AG08396 (cell line): ENCODE results near the gene AKAP10.
"Not testable (repeated sequence)": the region's sequence is repeated elsewhere in the genome, so short reads cannot be mapped to it uniquely, and the experiment has no call there.

Source experiments
- DNase-seq: peaks from one replicate; pipeline ENCODE4 v3.0.0; 2012; ENCODE audit warnings: low spot score, mixed read lengths

AKAP10 gene

DNA sequence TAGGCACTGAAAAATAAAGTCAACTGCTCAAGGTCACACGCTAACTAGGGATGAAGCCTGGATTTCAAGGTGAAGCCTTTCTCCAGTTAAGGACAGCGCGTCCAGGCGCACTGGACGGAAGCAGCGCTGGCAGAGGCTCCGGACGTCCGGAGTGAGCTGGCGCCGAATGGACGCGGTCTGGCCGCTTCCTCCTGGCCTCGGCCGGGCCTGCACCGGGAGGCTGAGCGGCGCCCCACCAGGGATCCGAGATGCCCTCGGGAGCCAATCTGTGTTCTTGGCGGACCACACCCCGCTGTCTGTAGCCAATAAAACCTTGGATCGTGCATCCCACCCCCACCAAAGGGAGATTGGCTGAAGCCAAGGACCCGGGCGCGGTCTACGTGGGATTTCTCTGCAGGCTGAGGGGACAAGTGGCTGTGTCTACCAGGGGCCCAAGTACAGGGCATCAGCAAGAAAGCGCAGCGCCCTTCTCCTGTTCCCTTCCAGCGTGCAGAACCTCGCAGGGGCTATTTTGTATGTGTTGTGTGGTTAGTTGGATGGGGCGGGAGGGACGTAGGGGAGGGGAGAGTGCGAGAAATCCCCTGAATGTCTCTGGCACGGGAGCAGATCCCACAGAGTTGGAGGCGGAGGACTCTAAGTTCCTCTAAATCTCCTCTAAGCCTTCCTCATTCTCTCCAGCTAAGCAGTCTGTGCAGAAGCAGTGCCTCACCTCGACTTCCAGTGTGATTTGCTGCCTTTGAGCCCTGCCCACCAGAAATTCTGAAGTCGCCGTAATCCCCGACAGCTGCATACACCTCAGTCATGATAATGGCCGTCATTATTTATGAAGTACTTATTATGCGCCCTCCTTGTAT is 2.5 kb upstream of the AKAP10 start:
- no peak for DNase-seq

DNA sequence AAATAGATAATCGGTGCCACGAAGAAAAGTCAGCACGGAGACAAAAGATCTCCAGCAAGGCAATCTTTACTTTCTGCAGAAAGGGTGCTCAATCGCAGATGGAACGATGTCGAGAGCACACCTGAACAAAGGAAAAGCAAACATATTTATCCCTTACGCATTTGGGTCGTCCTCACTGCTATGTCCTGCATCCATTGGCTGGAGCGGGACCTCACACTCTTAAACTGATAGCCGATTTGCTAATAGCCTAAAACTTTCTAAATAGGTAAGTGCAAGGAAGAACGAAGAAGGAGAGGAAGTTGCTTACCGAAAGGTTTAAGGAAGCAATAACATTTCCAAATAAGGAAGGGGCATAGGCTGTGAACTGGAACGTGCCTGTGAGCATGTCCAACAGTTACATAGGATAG is 1.2 kb upstream of the AKAP10 start:
- DNase-seq, result no peak

DNA sequence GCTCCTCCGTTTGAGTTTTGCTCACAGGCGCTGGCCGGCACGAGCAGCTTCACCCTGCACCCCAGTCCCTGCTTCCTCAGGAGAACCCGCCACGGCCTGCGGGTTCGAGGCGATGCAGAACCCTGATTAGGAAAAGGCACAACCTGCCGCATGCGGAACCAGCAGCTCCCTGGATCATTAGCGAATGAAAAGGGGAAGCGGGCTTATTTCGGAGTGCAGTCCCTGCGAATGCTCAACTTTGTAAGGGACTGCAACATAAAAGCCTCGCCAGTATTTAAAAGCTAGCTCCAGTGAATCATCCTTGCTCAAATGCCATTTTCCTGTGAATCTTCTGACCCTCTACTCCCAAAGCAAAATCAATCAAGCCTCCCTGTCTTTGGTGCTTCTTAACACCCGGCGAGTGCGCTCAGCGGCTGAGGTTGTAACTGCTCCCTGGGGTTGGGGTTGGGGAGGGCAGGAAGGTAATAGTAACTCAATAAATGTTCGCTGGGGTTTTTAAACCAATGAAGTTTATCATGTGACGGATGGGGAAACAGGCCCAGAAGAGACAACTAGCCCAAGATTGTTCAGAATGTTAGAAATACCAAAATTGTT is 678 bp upstream of the AKAP10 start:
- DNase-seq, result no peak

DNA sequence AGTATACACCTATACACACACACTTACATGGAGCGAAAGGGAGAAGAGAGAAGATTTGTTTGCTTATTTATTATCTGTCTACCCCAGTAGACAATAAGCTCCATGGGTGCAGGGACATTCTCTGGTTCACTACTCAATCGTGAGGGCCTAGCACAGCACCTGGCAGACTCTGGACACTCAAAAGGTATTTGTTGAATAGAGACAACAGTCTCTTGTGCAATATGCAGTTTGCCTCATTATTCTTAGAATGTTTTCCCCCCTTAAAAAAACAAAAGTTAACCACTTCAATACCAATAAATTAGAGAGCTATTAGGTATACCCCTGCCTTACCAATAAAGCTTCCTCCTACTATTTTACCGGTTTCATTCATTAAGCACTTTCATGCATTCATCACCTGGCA is 2.0 kb downstream of the AKAP10 start:
- DNase-seq, result no peak

DNA sequence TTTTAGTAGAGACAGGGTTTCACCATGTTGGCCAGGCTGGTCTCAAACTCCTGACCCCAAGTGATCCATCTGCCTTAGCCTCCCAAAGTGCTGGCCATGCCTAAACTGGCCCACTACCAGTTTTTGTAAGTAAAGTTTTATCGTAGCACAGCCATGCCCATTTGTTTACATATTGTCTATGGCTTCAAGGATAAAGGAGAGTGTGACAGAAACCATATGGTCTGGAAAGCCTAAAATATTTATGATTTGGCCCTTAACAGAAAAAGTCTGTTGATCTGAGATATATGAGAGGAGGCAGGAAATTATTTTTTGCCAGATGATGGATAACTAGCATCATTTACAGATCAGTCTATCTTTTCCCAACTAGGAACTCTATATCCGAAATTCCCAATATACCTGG is 4.5 kb downstream of the AKAP10 start:
- no peak for DNase-seq

DNA sequence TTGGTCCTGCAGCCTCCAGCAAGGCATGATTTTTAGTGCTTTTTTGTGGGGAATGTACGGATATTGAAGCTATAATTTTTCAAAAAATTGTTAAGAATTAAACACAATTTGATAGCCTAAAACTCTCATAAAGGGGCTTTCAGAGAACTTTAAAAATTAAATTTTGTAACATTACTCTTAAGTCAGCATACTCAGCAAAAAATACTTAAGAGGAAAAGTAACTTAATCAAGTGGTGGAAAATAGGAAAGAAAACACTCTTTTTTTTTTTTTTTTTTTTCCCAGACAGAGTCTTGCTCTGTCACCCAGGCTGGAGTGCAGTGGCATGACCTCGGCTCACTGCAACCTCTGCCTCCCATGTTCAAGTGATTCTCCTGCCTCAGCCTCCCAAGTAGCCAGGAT is 14.7 kb downstream of the AKAP10 start:
- not testable (repeated sequence) for DNase-seq

DNA sequence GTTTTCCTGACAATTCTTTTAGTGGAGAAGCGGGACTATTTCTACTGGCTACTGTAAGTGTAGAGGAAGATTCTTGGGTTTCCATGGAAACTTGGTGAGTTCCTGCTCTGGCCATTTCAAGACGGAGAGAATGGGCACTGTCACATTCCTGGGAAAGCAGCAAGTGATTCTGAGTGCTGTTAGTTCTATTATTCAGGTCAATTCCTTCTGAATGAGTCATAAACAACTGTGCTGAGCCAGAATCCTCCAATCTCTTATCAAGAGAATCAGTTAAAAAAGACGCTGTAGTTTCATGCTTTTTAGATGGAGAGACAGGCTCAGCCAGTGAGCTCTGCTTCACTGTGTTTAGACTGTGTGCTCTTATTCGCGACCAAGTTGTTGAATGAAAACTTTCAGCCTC is 19.6 kb downstream of the AKAP10 start:
- peak; percentile 83 for DNase-seq

DNA sequence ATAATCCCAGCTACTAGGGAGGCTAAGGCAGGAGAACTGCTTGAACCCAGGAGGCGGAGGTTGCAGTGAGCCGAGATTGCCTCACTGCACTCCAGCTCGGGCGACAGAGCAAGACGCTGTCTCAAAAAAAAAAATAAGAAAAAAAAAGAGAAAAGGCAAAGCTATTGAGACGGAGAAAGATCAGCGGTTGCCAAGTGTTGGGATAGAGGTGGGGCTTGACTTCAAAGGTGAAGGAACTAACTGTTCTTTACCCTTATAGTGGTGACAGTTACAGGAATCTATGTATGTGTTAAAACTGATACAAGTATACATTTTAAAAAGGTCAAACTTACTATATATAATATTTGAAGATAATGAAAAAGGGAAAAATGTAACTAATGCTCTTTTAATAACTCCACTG is 22.5 kb downstream of the AKAP10 start:
- DNase-seq, result no peak

DNA sequence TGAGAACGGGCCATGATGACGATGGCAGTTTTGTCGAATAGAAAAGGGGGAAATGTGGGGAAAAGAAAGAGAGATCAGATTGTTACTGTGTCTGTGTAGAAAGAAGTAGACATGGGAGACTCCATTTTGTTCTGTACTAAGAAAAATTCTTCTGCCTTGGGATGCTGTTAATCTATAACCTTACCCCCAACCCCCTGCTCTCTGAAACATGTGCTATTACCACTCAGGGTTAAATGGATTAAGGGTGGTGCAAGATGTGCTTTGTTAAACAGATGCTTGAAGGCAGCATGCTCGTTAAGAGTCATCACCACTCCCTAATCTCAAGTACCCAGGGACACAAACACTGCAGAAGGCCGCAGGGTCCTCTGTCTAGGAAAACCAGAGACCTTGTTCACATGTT is 26.2 kb downstream of the AKAP10 start:
- DNase-seq, result not testable (repeated sequence)

DNA sequence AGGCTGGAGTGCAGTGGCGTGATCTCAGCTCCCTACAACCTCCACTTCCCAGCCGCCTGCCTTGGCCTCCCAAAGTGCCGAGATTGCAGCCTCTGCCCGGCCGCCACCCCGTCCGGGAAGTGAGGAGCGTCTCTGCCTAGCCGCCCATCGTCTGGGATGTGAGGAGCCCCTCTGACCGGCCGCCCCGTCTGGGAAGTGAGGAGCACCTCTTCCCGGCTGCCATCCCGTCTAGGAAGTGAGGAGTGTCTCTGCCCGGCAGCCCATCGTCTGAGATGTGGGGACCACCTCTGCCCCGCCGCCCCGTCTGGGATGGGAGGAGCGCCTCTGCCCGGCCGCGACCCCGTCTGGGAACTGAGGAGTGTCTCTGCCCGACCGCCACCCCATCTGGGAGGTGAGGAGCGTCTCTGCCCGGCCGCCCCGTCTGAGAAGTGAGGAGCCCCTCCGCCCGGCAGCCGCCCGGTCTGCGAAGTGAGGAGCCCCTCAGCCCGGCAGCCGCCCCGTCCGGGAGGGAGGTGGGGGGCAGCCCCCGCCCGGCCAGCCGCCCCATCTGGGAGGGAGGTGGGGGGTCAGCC is 26.9 kb downstream of the AKAP10 start:
- not testable (repeated sequence) for DNase-seq

DNA sequence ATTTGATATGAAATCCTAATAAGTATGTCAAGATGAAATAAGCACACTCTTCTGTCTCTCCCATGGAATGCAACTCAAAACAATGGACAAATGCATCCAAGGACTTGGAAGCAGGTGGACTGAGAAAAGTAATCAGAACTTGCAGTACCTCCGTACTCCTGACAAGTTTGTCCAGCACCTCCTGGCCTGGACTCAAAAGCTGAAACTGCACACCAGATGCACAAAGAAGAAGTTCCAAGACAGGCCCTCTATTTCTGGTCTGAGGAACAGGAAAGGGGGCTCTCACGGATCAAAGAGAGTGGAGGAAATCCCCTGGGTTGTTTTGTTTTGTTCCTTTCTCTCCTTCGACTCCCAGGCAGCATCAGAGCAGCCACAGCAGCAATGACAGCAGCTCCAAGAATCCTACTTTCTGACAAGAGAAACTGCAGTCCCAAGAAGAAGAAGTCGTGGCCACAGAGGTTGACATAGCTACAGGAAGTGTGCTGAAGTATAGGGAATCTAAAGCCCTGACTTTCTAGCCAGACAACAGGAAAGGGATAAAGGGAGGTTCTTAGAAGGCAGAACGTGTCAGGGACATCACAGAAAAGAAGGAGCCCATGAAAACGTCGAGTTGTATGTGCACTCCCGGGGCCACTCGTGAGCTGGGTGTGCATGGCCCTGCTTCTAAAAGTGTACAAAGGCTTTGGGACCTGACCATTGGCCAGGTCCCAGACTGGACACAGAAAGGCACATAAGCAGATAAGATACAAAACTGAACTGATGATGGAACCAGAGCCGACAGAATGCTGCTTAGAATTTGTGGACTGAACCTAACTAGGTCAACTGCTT is 29.3 kb downstream of the AKAP10 start:
- DNase-seq, result no peak

DNA sequence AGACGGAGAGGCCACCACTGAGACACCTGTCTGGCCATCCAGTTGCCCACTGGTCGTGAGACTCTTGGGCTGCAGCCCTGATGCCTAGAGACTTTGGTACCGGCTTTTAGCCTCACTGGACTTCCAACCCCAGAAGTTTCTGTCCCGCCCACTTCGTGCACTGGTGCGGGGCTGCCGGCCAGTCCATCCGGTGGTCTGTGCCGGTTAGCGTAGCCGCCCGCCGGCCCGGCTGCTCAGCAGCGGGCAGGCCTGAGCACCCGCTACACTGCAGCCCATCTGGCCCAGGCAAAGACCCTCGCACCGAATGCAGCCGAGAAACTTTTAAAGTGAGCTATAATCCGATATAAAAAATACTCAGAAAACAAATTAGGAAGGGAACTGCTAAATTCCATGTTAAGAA is 30.7 kb downstream of the AKAP10 start:
- DNase-seq, result no peak

DNA sequence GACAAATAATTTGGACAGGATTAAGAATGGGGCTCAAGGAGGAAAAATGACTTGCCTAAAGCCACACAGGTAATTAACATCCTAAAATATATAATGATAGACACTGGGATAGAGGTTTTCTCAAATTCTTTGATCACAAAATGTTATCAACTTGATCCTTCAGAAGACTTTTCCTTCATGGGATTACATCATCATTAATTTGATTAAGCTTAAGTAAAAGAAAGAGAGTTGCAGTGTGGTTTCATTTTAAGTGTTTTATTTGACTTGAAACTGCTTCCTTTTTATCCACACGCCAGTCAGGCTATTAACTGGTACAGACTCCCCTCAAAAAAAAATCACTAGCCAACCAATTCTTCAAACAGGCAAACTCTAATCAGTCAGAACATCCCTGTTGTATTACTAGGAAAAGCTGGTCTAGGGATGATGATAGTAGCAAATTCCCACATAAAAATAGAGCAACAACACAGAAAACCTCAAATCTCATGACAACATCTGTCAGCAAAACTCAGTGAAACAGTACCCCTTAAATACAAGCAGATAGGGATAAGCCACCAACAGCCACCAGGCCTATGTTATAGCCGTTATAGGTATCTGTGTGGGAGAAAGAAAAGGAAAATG is 32.5 kb downstream of the AKAP10 start:
- no peak for DNase-seq

DNA sequence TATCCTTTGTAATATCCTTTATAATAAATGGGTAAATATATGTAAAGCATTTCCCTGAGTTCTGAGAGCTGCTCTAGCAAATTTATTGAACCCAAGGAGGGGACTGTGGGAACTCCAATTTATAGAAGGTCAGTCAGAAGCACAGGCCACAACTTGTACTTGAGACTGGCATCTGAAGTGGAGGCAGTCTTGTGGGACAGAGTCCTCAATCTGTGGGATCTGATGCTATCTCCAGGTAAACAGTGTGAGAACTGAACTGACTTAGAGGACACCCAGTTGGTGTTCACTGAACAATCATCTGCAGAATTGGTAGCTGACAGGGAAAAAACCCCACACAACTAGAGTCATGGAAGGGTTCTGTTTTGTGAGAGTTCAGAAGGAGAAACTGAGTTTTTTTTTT is 34.0 kb downstream of the AKAP10 start:
- no peak for DNase-seq

DNA sequence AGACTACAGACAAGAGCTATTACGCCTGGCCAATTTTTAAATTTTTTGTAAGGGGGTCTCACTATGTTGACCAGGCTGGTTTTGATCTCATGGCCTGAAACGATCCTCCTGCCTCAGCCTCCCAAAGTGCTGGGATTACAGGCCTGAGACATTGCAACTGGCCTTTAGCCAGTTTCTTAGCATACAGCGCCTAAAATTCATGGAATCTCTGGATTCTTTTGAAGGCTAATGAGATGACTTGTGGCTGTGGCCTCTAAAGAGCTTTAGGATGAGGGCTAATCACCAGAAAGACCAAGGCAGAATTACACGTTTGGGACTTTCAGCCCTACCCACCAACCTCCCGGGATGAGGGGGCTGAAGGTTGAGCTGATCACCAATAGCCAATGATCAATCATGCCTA is 34.6 kb downstream of the AKAP10 start:
- DNase-seq, result no peak

DNA sequence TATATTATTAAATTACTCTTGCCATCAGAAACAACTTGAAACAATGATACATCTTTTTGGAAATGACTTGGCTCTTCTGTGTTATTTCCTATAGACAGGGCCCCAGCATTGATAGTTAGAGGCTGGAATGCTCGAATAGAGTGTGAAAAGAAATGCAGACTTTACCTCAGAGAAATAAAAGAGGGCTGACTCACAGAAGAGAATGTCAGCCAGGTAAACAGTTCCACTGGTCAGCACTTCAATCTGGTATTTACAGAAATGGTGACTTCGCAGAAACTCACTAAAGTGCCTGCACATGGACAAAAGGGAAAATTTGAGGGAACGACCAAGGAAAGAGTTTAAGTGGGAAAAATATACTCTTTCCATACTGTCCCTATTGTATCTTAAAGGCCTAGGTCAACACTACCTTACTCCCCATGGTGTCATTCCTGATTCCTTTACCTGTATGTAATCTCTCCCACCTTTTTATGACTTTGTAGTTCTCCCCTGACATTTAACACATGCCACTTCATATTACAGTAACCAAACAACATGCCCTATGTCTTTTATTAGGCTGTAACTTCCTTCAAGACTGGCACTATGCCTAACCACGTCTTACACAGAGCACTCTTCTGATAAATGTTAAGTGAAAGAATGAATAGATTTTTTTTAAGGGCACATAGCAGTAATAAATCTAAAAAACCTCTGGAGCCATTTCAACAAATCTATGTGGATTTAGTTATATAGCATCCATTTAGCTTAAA is 36.7 kb downstream of the AKAP10 start:
- peak; percentile 32 for DNase-seq

DNA sequence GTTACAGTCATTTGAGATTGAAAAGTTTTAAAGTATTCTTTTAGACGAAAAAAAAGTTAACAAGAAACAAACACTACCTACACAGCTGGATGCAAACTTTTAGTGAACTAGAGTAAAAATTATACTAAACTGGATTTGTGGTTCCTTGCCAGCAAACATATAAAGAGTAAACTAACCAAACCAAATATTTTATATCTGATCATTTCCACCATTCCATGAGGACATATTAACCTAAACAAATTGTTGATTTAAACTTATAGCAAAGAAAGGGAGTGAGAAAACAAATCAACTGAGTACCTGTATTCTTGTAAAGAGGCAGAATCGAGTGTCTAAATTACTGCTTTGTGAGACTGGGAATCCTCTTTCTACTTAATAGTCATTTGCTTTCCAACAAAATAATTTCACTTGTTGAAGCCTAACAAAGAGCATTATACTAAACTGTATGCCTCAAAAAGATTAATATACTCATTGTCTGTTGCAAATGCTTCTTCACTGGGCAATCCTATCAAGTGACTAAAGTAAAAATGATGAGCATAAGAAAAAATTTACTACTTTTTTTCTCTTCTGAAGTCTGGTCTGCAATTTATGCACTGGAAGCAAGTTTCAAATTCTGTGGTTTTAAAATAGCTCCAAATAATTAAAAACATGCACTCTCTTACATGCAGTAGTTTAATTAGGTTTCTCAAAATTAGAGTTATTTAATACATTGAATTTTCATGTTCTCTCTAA is 37.5 kb downstream of the AKAP10 start:
- DNase-seq, result no peak

DNA sequence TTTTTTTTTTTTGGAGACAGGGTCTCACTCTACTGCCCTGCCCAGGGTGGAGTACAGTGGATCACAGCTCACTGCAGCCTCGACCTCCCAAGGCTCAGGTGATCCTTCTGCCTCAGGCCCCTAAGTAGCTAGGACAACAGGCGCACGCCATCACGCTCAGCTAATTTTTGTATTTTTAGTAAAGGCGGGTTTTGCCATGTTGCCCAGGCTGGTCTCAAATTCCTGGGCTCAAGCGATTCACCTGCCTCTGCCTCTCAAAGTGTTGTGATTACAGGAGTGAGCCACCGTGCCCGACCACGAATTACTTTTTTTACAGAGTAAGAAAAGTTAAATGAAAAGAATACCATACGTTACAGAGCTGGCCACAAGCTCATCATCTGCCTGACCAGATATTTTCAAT is 38.9 kb downstream of the AKAP10 start:
- no peak for DNase-seq

DNA sequence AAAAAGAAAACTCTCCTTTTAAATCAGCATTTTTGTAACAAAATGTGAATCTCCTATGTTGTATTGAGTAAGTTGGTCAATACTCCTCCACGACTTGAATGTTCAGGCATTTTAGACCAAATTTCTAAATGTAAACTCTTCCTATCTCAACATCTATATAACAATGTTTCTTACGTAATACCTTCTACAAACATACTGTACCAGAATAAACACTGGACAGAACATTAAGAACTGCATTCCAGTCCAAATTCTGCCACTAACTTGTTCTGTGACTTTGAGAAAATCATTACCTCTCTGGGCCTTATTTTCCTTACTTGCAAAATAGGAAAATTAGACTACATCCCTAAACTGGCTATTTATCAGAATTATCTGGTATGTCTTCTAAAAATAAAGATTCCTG is 40.1 kb downstream of the AKAP10 start:
- DNase-seq, result no peak

DNA sequence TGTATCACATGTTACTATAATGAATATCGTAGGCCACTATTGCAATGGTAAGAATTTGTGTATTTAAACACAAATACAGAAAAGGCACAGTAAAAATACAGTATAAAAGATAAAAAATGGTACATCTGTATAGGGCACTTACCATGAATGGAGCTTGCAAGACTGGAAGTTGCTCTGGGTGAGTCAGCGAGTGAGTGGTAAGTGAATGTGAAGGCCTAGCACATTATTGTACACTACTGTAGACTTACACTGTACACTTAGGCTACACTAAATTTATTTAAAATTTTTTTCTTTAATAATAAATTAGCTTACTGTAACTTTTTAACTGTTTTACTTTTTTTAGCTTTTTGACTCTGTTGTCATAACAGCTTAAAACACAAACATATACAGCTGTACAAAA is 42.5 kb downstream of the AKAP10 start:
- DNase-seq, result no peak

DNA sequence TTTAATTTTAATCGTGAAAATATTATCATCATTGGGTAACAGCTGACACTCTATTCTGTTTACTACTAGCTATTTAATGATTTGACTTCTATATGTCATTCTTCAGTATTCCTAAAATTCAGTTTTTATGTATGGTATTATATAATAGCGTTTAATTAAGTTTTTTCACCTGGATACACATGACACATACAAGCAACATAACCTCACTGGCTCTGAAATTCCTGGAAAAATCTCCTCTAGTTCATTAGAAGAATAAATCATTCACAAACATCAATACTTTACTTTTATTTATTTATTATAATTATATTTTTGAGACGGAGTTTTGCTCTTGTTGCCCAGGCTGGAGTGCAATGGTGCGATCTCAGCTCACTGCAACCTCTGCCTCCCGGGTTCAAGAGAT is 44.0 kb downstream of the AKAP10 start:
- DNase-seq, result no peak
